ENCODE measurements around the gene DTNBP1. TPM values are rescaled to one million over a fixed set of nuclear protein-coding genes. Genes with fewer than 3 reads are reported as not detected.

DTNBP1 gene
- total RNA-seq, 1 experiment from 2014 or later, result 28.2 TPM

GRCh38 chr6:15596186-15596896 is 66.5 kb downstream of the DTNBP1 start:
- TF ChIP-seq EZH2 (IDR thresholded peaks at IDR 0.05; ENCODE audit: borderline replicate concordance, low read depth, low read length, poor library complexity, severe bottlenecking) (no peak), CTCF (conservative IDR thresholded peaks at IDR 0.05; ENCODE audit: low read depth, low read length) (peak; percentile 44)
- Histone ChIP-seq H3K36me3 (ENCODE audit: insufficient read depth, low read length, poor library complexity, severe bottlenecking) (no peaks in the 10 kb centered on the region), H3K4me1 (ENCODE audit: insufficient read depth, low read length, poor library complexity, severe bottlenecking) (peaks cover 55% of the 10 kb centered on the region), H3K27me3 (replicated peaks; ENCODE audit: insufficient read depth, low read depth, low read length, poor library complexity) (no peaks in the 10 kb centered on the region), H3K4me3 (ENCODE audit: low read depth, low read length, poor library complexity, severe bottlenecking) (peak overlapping the region; percentile 8), H3K9me3 (ENCODE audit: low read depth, low read length, poor library complexity, severe bottlenecking) (no peaks in the 10 kb centered on the region), H3K27ac (ENCODE audit: low read depth, low read length, poor library complexity, severe bottlenecking) (peak overlapping the region; percentile 71)
- DNase-seq (ENCODE audit: low spot score), result peak; percentile 94
- ChIA-PET POLR2A (ENCODE audit: low non-redundant PET) (interaction anchor here (0.6 to 0.7 kb wide), 3 partner anchors 65 to 1385 kb away, joined by 3 to 5 read pairs (median 5); no protein-coding TSS in a partner anchor), CTCF (no interaction called here)
- intact Hi-C loops (cut with micrococcal nuclease; ENCODE audit: unreplicated experiment), result no loop called here
- BruUV-seq (replicated peaks), result no TSS peak

- peak overlapping the region; percentile 8 for H3K4me3 ChIP-seq (ENCODE audit: low read depth, low read length, poor library complexity, severe bottlenecking)
- ChIA-PET CTCF (no interaction called here), POLR2A (ENCODE audit: low non-redundant PET) (no interaction called here)
- TF ChIP-seq CTCF (conservative IDR thresholded peaks at IDR 0.05; ENCODE audit: low read depth, low read length) (no peak), EZH2 (IDR thresholded peaks at IDR 0.05; ENCODE audit: borderline replicate concordance, low read depth, low read length, poor library complexity, severe bottlenecking) (no peak)
- H3K4me1 ChIP-seq (ENCODE audit: insufficient read depth, low read length, poor library complexity, severe bottlenecking), result peaks cover 55% of the 10 kb centered on the region
- H3K9me3 ChIP-seq (ENCODE audit: low read depth, low read length, poor library complexity, severe bottlenecking), result no peaks in the 10 kb centered on the region
- H3K36me3 ChIP-seq (ENCODE audit: insufficient read depth, low read length, poor library complexity, severe bottlenecking), result no peaks in the 10 kb centered on the region
- H3K27me3 ChIP-seq (replicated peaks; ENCODE audit: insufficient read depth, low read depth, low read length, poor library complexity), result no peaks in the 10 kb centered on the region
- intact Hi-C loops (cut with micrococcal nuclease; ENCODE audit: unreplicated experiment), result no loop called here
- no TSS peak for BruUV-seq (replicated peaks)
- peak; percentile 19 for DNase-seq (ENCODE audit: low spot score)
- H3K27ac ChIP-seq (ENCODE audit: low read depth, low read length, poor library complexity, severe bottlenecking), result peak overlapping the region; percentile 71
These were observed 67.2 kb downstream of the DTNBP1 start for GRCh38 chr6:15595461-15596173.

GRCh38 chr6:15594512-15595259 is 68.1 kb downstream of the DTNBP1 start:
- no peaks in the 10 kb centered on the region for H3K27me3 ChIP-seq (replicated peaks; ENCODE audit: insufficient read depth, low read depth, low read length, poor library complexity)
- BruUV-seq (replicated peaks), result no TSS peak
- no peak overlapping the region for H3K27ac ChIP-seq (ENCODE audit: low read depth, low read length, poor library complexity, severe bottlenecking)
- H3K4me1 ChIP-seq (ENCODE audit: insufficient read depth, low read length, poor library complexity, severe bottlenecking), result peaks cover 55% of the 10 kb centered on the region
- H3K36me3 ChIP-seq (ENCODE audit: insufficient read depth, low read length, poor library complexity, severe bottlenecking), result no peaks in the 10 kb centered on the region
- DNase-seq (ENCODE audit: low spot score), result no peak
- ChIA-PET POLR2A (ENCODE audit: low non-redundant PET) (interaction anchor here (0.6 to 0.7 kb wide), 2 partner anchors 61 to 155 kb away, joined by 3 read pairs; no protein-coding TSS in a partner anchor), CTCF (no interaction called here)
- no peaks in the 10 kb centered on the region for H3K9me3 ChIP-seq (ENCODE audit: low read depth, low read length, poor library complexity, severe bottlenecking)
- intact Hi-C loops (cut with micrococcal nuclease; ENCODE audit: unreplicated experiment), result no loop called here
- no peak overlapping the region for H3K4me3 ChIP-seq (ENCODE audit: low read depth, low read length, poor library complexity, severe bottlenecking)
- TF ChIP-seq CTCF (conservative IDR thresholded peaks at IDR 0.05; ENCODE audit: low read depth, low read length) (no peak), EZH2 (IDR thresholded peaks at IDR 0.05; ENCODE audit: borderline replicate concordance, low read depth, low read length, poor library complexity, severe bottlenecking) (no peak)

Data from A673 (cell line).